Brain microvascular endothelial cell (primary cell): Measurements from ENCODE around the gene LGALSL.

Experiments used
- DNase-seq: peaks from one replicate; pipeline ENCODE4 v3.0.0-alpha.2; 2020
- H3K27ac ChIP-seq: fragments of 250-450 bp; sonication (Bioruptor Pico); 2 replicates; pipeline ENCODE4 v1.5.1; 2020; ENCODE audit warnings: mild to moderate bottlenecking, moderate library complexity
- H3K27me3 ChIP-seq: fragments of 250-450 bp; sonication (Bioruptor Pico); replicated peaks from 2 replicates; pipeline ENCODE4 v1.5.1; 2020; ENCODE audit warnings: mild to moderate bottlenecking
- H3K36me3 ChIP-seq: fragments of 250-450 bp; sonication (Bioruptor Pico); replicated peaks from 2 replicates; pipeline ENCODE4 v1.5.1; 2020; ENCODE audit warnings: mild to moderate bottlenecking
- H3K4me3 ChIP-seq: 2 replicates; pipeline ENCODE4 v1.5.1; 2011; ENCODE audit warnings: low read depth, mild to moderate bottlenecking, control low read depth, low read length, moderate library complexity
- in situ Hi-C: cut with HindIII; loops from 2 replicates; pipeline ENCODE4 v1.10.0; 2017; ENCODE audit warnings: low sequenced_read_pairs, low pct_ligation_motif_present
- TF ChIP-seq, protein P1 (sequence below): IDR thresholded peaks from 2 replicates; pipeline ENCODE4 v1.5.1; 2011; ENCODE audit warnings: low read depth, mild to moderate bottlenecking, moderate library complexity, low read length, control low read depth, inconsistent platforms; ENCODE audit errors: missing control alignments

The LGALSL gene

DNA sequence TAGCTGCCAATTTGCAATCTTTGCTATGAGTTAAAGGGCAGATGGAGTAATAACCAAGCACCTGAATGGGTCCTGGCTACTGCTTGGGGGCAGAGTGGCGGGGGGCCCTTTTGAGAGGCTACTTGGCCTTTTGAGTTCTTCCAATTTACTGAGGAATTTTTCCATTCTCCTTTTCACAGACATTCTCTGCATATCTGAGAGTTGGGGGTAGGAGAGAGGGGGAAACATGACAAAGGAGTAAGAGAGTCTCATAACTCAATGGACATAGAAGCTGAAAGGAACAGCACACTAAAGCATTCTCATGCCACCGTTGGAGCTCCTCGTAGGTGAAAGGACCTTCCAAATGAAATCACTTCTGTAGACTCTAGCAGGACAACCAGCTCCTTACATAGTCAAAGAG is 16.1 kb downstream of the LGALSL start:
- TF ChIP-seq, protein P1, sequence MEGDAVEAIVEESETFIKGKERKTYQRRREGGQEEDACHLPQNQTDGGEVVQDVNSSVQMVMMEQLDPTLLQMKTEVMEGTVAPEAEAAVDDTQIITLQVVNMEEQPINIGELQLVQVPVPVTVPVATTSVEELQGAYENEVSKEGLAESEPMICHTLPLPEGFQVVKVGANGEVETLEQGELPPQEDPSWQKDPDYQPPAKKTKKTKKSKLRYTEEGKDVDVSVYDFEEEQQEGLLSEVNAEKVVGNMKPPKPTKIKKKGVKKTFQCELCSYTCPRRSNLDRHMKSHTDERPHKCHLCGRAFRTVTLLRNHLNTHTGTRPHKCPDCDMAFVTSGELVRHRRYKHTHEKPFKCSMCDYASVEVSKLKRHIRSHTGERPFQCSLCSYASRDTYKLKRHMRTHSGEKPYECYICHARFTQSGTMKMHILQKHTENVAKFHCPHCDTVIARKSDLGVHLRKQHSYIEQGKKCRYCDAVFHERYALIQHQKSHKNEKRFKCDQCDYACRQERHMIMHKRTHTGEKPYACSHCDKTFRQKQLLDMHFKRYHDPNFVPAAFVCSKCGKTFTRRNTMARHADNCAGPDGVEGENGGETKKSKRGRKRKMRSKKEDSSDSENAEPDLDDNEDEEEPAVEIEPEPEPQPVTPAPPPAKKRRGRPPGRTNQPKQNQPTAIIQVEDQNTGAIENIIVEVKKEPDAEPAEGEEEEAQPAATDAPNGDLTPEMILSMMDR: no peak
- DNase-seq: no peak
- Histone ChIP-seq H3K4me3 (no peak overlapping the region), H3K27me3 (no peaks in the 10 kb centered on the region), H3K27ac (no peak overlapping the region), H3K36me3 (no peaks in the 10 kb centered on the region)
- in situ Hi-C loops: no loop called here

DNA sequence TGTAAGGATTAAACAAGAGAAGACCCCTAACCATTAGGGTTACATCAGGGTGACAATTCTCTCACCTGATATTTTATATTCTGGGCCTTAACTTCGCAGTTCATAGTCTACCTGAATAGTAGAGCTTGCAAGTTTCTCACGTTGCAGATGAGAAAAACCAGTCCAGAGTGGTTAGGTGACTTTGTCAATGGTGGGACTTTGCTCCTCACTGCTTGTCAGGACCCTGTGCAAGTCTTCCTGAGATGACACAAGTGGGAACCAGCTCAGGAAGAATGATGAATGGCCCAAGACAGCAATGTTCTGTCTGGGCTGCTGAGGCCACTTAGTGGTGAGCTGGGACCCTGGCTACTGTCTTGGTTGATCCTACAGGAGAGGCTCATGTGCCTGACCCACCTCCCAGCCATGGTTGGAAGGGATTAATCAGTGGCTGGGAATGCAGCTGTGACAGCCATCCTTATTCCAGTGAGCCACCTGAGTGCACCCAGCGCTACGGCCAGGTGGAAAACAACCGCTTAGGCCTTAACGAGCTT is 16.9 kb downstream of the LGALSL start:
- no peaks in the 10 kb centered on the region for H3K27me3 ChIP-seq
- TF ChIP-seq, protein P1: no peak
- DNase-seq: no peak
- H3K27ac ChIP-seq: no peak overlapping the region
- H3K4me3 ChIP-seq: no peak overlapping the region
- in situ Hi-C loops: no loop called here
- H3K36me3 ChIP-seq: no peaks in the 10 kb centered on the region

DNA sequence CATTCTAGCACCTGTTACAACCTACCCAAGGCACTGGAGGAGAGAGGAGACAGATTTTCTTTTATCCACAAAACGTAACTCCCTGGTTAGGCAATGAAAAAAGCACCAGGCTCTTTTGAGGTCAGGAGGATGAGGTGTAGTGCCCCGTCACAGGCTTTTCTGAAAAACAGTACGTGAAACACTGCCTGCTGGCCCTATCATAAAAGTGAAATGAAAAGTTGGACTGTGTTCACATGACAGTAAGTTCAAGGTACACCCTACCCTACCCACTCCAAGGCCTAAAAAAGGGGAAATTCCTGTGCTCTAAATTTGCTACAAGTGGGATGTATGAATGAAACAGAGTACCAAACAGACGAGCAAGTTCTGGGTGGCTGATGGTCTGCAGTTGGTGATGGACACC is 17.6 kb downstream of the LGALSL start:
- in situ Hi-C loops: no loop called here
- H3K27me3 ChIP-seq: no peaks in the 10 kb centered on the region
- H3K36me3 ChIP-seq: no peaks in the 10 kb centered on the region
- no peak overlapping the region for H3K4me3 ChIP-seq
- DNase-seq: no peak
- TF ChIP-seq, protein P1: no peak
- no peak overlapping the region for H3K27ac ChIP-seq

DNA sequence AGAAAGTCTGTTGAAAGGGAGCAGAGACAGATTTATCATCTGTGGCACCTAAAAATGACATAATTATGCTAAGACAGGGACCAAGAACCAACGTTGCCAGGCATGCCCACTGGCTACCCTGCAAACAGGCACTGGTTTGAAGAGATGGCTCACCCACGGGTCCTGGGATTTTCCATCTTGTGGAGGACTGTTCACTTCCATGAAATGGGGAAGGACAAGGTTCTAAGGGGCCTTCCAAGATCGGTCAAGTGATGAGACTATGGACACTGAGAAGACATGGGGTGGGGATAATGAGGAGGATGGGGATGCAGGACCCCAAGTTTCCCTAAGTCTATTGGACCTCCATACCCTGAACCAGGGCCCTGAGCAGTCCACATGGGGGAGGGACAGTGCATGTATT is 18.9 kb downstream of the LGALSL start:
- Histone ChIP-seq H3K27ac (no peak overlapping the region), H3K27me3 (no peaks in the 10 kb centered on the region), H3K4me3 (no peak overlapping the region), H3K36me3 (no peaks in the 10 kb centered on the region)
- in situ Hi-C loops: no loop called here
- DNase-seq: no peak
- TF ChIP-seq, protein P1: no peak

DNA sequence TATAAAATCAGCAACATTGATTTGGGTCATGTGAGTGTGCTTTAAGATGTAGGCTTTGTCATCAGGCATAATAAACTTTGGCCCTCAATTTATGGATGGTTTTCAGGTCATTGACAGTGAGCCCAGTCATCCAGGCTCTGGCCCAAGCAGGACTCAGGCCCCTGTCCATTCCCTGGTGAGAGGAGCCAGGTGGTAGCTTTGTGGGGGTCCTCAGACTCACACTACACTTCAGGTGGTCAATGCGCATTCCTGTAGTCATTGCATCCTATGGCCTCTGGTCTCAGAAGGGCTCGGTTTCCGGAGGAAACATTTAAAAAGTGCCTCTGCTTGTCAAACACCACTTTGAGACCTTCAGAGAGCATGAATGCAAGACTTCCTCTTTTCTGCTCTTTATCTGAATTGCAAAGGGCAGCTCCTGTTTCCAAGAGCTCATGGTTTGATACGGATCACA is 20.2 kb downstream of the LGALSL start:
- TF ChIP-seq, protein P1: no peak
- H3K27ac ChIP-seq: no peak overlapping the region
- H3K27me3 ChIP-seq: no peaks in the 10 kb centered on the region
- H3K4me3 ChIP-seq: no peak overlapping the region
- in situ Hi-C loops: no loop called here
- no peak for DNase-seq
- no peaks in the 10 kb centered on the region for H3K36me3 ChIP-seq

DNA sequence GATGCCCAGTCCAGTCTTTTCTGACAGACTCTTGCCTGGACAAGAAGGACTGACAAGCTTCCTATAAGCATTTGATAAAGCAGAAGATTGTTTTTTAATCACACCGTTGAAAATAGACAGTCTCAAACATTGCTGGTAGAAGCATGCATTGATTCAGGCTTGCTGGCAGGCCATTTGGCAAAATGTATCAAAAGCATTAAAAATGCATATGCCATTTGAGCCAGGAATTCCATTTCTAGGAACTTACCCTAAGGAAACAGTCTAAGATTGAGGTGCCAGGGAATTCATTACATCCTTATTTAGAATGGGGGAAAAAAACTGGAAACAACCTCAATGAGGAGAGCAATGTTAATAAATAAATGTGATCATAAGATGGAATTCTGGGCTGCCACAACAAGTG is 20.7 kb downstream of the LGALSL start:
- no peak for DNase-seq
- H3K27me3 ChIP-seq: no peaks in the 10 kb centered on the region
- H3K27ac ChIP-seq: no peak overlapping the region
- H3K36me3 ChIP-seq: no peaks in the 10 kb centered on the region
- TF ChIP-seq, protein P1: no peak
- in situ Hi-C loops: loop anchor here (25.0 kb wide), 1 partner anchor 412 kb away; no protein-coding TSS in a partner anchor
- no peak overlapping the region for H3K4me3 ChIP-seq
